Neuronal stem cell (in vitro differentiated cells): ENCODE measurements around the gene CCDC57.
A peak's percentile ranks its signal among the peaks of the same experiment; 100 is the strongest.

Experiments
- DNase-seq: peaks from one replicate; pipeline ENCODE4 v3.0.0-alpha.2; 2013; ENCODE audit warnings: low spot score
- H2AFZ ChIP-seq: one replicate; pipeline ENCODE4 v1.6.1; 2013; ENCODE audit warnings: mild to moderate bottlenecking, low read length, inconsistent platforms
- H2AK5ac ChIP-seq: 2 replicates; pipeline ENCODE4 v1.6.1; 2013; ENCODE audit warnings: low read depth, mild to moderate bottlenecking, inconsistent platforms, low read length, moderate library complexity, mixed read lengths
- H2BK120ac ChIP-seq: 2 replicates; pipeline ENCODE4 v1.6.1; 2013; ENCODE audit warnings: low read depth, mild to moderate bottlenecking, inconsistent platforms, low read length, moderate library complexity, mixed read lengths
- H2BK12ac ChIP-seq: one replicate; pipeline ENCODE4 v1.6.1; 2013; ENCODE audit warnings: low read length, inconsistent platforms
- H2BK15ac ChIP-seq: 2 replicates; pipeline ENCODE4 v1.6.1; 2013; ENCODE audit warnings: mild to moderate bottlenecking, low read length, inconsistent platforms, mixed read lengths
- H2BK5ac ChIP-seq: one replicate; pipeline ENCODE4 v1.6.1; 2013; ENCODE audit warnings: inconsistent platforms, mild to moderate bottlenecking, low read length, moderate library complexity
- H3K14ac ChIP-seq: one replicate; pipeline ENCODE4 v1.6.1; 2013; ENCODE audit warnings: low read length, inconsistent platforms
- H3K18ac ChIP-seq: 2 replicates; pipeline ENCODE4 v1.6.1; 2013; ENCODE audit warnings: low read length, inconsistent platforms
- H3K23ac ChIP-seq: 2 replicates; pipeline ENCODE4 v1.6.1; 2013; ENCODE audit warnings: low read depth, mild to moderate bottlenecking, mixed read lengths, low read length, inconsistent platforms; ENCODE audit not compliant: poor library complexity
- H3K27ac ChIP-seq: replicated peaks from 3 replicates; pipeline ENCODE4 v1.5.1; 2013; ENCODE audit warnings: low read length, inconsistent platforms
- H3K27me3 ChIP-seq, 3 experiments: 2 replicates each; pipeline ENCODE4 v1.6.1; 2013; ENCODE audit warnings: low read length in 3 of 3, mild to moderate bottlenecking in 2 of 3, inconsistent platforms in 1 of 3, low read depth in 1 of 3, mixed read lengths in 1 of 3, moderate library complexity in 1 of 3; ENCODE audit not compliant: control insufficient read depth in 3 of 3, insufficient read depth in 3 of 3
- H3K36me3 ChIP-seq, 2 donors: replicated peaks in 1 of 2; 2 replicates each; pipeline ENCODE4 v1.6.1; 2013; ENCODE audit warnings: low read length in 2 of 2; ENCODE audit not compliant: control insufficient read depth in 2 of 2, insufficient read depth in 2 of 2
- H3K4ac ChIP-seq: 2 replicates; pipeline ENCODE4 v1.6.1; 2013; ENCODE audit warnings: inconsistent platforms, mild to moderate bottlenecking, low read length, moderate library complexity
- H3K4me1 ChIP-seq, 2 donors: 1 replicate in 1 of 2; 2 replicates in 1 of 2; pipeline ENCODE4 v1.6.1; 2013; ENCODE audit warnings: low read length in 2 of 2, low read depth in 1 of 2; ENCODE audit not compliant: control insufficient read depth in 2 of 2, insufficient read depth in 1 of 2
- H3K4me2 ChIP-seq: one replicate; pipeline ENCODE4 v1.6.1; 2013; ENCODE audit warnings: mild to moderate bottlenecking, low read length, inconsistent platforms; ENCODE audit not compliant: insufficient read depth, poor library complexity, severe bottlenecking
- H3K4me3 ChIP-seq, 2 donors: 2 replicates each; pipeline ENCODE4 v1.5.1; 2013; ENCODE audit warnings: low read length in 2 of 2, mild to moderate bottlenecking in 2 of 2, inconsistent platforms in 1 of 2, moderate library complexity in 1 of 2
- H3K79me1 ChIP-seq: one replicate; pipeline ENCODE4 v1.6.1; 2013; ENCODE audit warnings: low read depth, mild to moderate bottlenecking, inconsistent platforms, low read length, moderate library complexity
- H3K9ac ChIP-seq: one replicate; pipeline ENCODE4 v1.6.1; 2013; ENCODE audit warnings: mild to moderate bottlenecking, low read depth, low read length, inconsistent platforms; ENCODE audit not compliant: poor library complexity
- H3K9me3 ChIP-seq, 2 donors: replicated peaks in 1 of 2; 2 replicates each; pipeline versions ENCODE3 to v1.6.1; 2013; ENCODE audit warnings: low read length in 2 of 2, mild to moderate bottlenecking in 2 of 2, inconsistent platforms in 1 of 2, low read depth in 1 of 2, mixed read lengths in 1 of 2, moderate library complexity in 1 of 2; ENCODE audit not compliant: control insufficient read depth in 2 of 2, insufficient read depth in 1 of 2
- H4K8ac ChIP-seq: one replicate; pipeline ENCODE4 v1.6.1; 2013; ENCODE audit warnings: low read depth, mild to moderate bottlenecking, inconsistent platforms, low read length, moderate library complexity
- H4K91ac ChIP-seq: one replicate; pipeline ENCODE4 v1.6.1; 2013; ENCODE audit warnings: low read length, low read depth, mild to moderate bottlenecking, inconsistent platforms; ENCODE audit not compliant: poor library complexity
- WGBS, 2 donors: extraction: QIAGEN DNeasy Blood & Tissue Kit; methylation state at CpG; one replicate each; pipeline ENCODE4 v1.1.7; 2013; ENCODE audit warnings: missing lambda C conversion rate in 2 of 2, mixed read lengths in 1 of 2; ENCODE audit not compliant: insufficient read length in 2 of 2, insufficient replicate concordance in 1 of 2; ENCODE audit errors: extremely low coverage in 2 of 2; 5-methylcytosine and 5-hydroxymethylcytosine counted together

The CCDC57 gene

GRCh38 chr17:82116246-82116645 is 96.4 kb downstream of the CCDC57 start:
- H2AK5ac ChIP-seq: peak overlapping the region; percentile 53
- WGBS, 2 donors: no CpG with 5 or more reads among the region's 6 CpGs

GRCh38 chr17:82114872-82115271 is 97.8 kb downstream of the CCDC57 start:
- Histone ChIP-seq H3K36me3 (peaks cover 8 to 20% of the 10 kb centered on the region in 2 donors), H2BK120ac (no peak overlapping the region), H2BK12ac (no peak overlapping the region), H3K18ac (no peak overlapping the region), H3K9me3 (no peaks in the 10 kb centered on the region), H2BK5ac (no peak overlapping the region), H3K14ac (peak overlapping the region; percentile 89), H3K27me3 (no peaks in the 10 kb centered on the region), H2AK5ac (peak overlapping the region; percentile 63), H3K23ac (no peak overlapping the region), H3K4me3 (no peak overlapping the region), H3K79me1 (peaks cover 3% of the 10 kb centered on the region), H3K4me1 (peaks cover 22 to 23% of the 10 kb centered on the region in 2 donors), H3K27ac (no peak overlapping the region), H2BK15ac (no peak overlapping the region), H3K4ac (no peak overlapping the region), H4K8ac (no peak overlapping the region), H3K9ac (peak overlapping the region; percentile 81), H4K91ac (no peak overlapping the region), H3K4me2 (no peak overlapping the region), H2AFZ (no peak overlapping the region)
- no CpG with 5 or more reads among the region's 9 CpGs for WGBS, 2 donors
- no peak for DNase-seq

More at GRCh38 chr17:82116246-82116645, 96.4 kb downstream of the CCDC57 start:
- H2AFZ ChIP-seq: no peak overlapping the region
- no peaks in the 10 kb centered on the region for H3K27me3 ChIP-seq
- peak overlapping the region; percentile 44 for H2BK120ac ChIP-seq
- H3K79me1 ChIP-seq: peaks cover 3% of the 10 kb centered on the region
- peaks cover 22 to 23% of the 10 kb centered on the region in 2 donors for H3K4me1 ChIP-seq
- H3K23ac ChIP-seq: no peak overlapping the region
- no peak overlapping the region for H2BK12ac ChIP-seq
- H3K9ac ChIP-seq: no peak overlapping the region
- no peak for DNase-seq
- H3K4me2 ChIP-seq: no peak overlapping the region
- peaks cover 8 to 20% of the 10 kb centered on the region in 2 donors for H3K36me3 ChIP-seq
- no peaks in the 10 kb centered on the region for H3K9me3 ChIP-seq
- peak overlapping the region; percentile 70 for H3K18ac ChIP-seq
- H3K14ac ChIP-seq: no peak overlapping the region
- H2BK5ac ChIP-seq: peak overlapping the region; percentile 10
- H4K8ac ChIP-seq: no peak overlapping the region
- no peak overlapping the region for H3K27ac ChIP-seq
- no peak overlapping the region for H3K4ac ChIP-seq
- H4K91ac ChIP-seq: no peak overlapping the region
- no peak overlapping the region for H3K4me3 ChIP-seq
- peak overlapping the region; percentile 62 for H2BK15ac ChIP-seq

- H3K79me1 ChIP-seq: peaks cover 3% of the 10 kb centered on the region
- H3K9me3 ChIP-seq: no peaks in the 10 kb centered on the region
- no peak overlapping the region for H3K23ac ChIP-seq
- H2BK5ac ChIP-seq: no peak overlapping the region
- peak overlapping the region; percentile 21 for H3K9ac ChIP-seq
- WGBS, 2 donors: no CpG with 5 or more reads among the region's 10 CpGs
- H2AK5ac ChIP-seq: peak overlapping the region; percentile 84
- H2BK15ac ChIP-seq: no peak overlapping the region
- peak overlapping the region; percentile 64 for H3K18ac ChIP-seq
- peaks cover 21 to 22% of the 10 kb centered on the region in 2 donors for H3K4me1 ChIP-seq
- no peak overlapping the region for H4K91ac ChIP-seq
- no peak overlapping the region for H3K4me2 ChIP-seq
- no peak for DNase-seq
- no peak overlapping the region for H2BK120ac ChIP-seq
- H3K4me3 ChIP-seq: no peak overlapping the region
- H3K4ac ChIP-seq: no peak overlapping the region
- H2BK12ac ChIP-seq: peak overlapping the region; percentile 63
- H4K8ac ChIP-seq: no peak overlapping the region
- H3K36me3 ChIP-seq: peaks cover 8 to 20% of the 10 kb centered on the region in 2 donors
- no peak overlapping the region for H2AFZ ChIP-seq
- peak overlapping the region; percentile 94 for H3K14ac ChIP-seq
- no peak overlapping the region for H3K27ac ChIP-seq
- H3K27me3 ChIP-seq: no peaks in the 10 kb centered on the region
These were observed 98.2 kb downstream of the CCDC57 start for GRCh38 chr17:82114447-82114846.

- Histone ChIP-seq H2BK15ac (no peak overlapping the region), H3K4me2 (no peak overlapping the region), H3K9me3 (no peaks in the 10 kb centered on the region), H2BK12ac (no peak overlapping the region), H3K9ac (no peak overlapping the region), H3K23ac (no peak overlapping the region), H3K4me3 (no peak overlapping the region), H3K18ac (no peak overlapping the region), H3K27ac (no peak overlapping the region), H2BK120ac (peak overlapping the region; percentile 2), H4K8ac (no peak overlapping the region), H3K36me3 (peaks cover 8 to 20% of the 10 kb centered on the region in 2 donors), H3K27me3 (no peaks in the 10 kb centered on the region), H2AK5ac (peak overlapping the region; percentile 90), H3K4ac (no peak overlapping the region), H2AFZ (no peak overlapping the region), H3K79me1 (peaks cover 3% of the 10 kb centered on the region), H4K91ac (no peak overlapping the region), H2BK5ac (peak overlapping the region; percentile 82), H3K14ac (peak overlapping the region; percentile 6), H3K4me1 (peaks cover 17 to 18% of the 10 kb centered on the region in 2 donors)
- DNase-seq: no peak
- WGBS, 2 donors: no CpG with 5 or more reads among the region's 13 CpGs
These were observed 98.7 kb downstream of the CCDC57 start for GRCh38 chr17:82113941-82114340.
